H1 (cell line): ENCODE data around the gene FRMPD1. TPM values are rescaled to one million over a fixed set of nuclear protein-coding genes. Genes with fewer than 3 reads are reported as not detected.

ENCODE experiments used
- CTCF ChIA-PET: fragments of 300-600 bp; sonication (Branson Sonifier 250); formaldehyde crosslinking; loops from one replicate; lab custom pipeline; 2021; ENCODE audit not compliant: partially characterized antibody; lab: Charles Lee
- POLR2A ChIA-PET: fragments of 300-600 bp; sonication (Branson Sonifier 250); formaldehyde crosslinking; loops from one replicate; lab custom pipeline; 2021; ENCODE audit warnings: inconsistent platforms; ENCODE audit not compliant: partially characterized antibody; lab: Charles Lee
- DNase-seq, 2 experiments: peaks; one replicate each; pipeline versions ENCODE4 v3.0.0 to v3.0.0-alpha.2; 2010 to 2022; ENCODE audit warnings: low spot score in 2 of 2, low read depth in 1 of 2, mixed read lengths in 1 of 2
- FAIRE-seq: peaks from 2 replicates; lab custom pipeline; 2011; peaks lifted over from hg19 to GRCh38; lab: Jason Lieb, UNC
- H2AFZ ChIP-seq: 2 replicates; pipeline ENCODE4 v1.8.1; 2012; ENCODE audit warnings: low read length, inconsistent platforms
- H2AK5ac ChIP-seq: 2 replicates; pipeline ENCODE4 v1.6.1; 2013; ENCODE audit warnings: low read depth, low read length
- H2BK120ac ChIP-seq: replicated peaks from 2 replicates; pipeline ENCODE3; 2013; ENCODE audit warnings: low read depth, low read length, inconsistent platforms
- H2BK12ac ChIP-seq: 2 replicates; pipeline ENCODE4 v1.6.1; 2013; ENCODE audit warnings: low read depth, low read length
- H2BK15ac ChIP-seq: 2 replicates; pipeline ENCODE4 v1.6.1; 2013; ENCODE audit warnings: low read length
- H2BK20ac ChIP-seq: 2 replicates; pipeline ENCODE4 v1.6.1; 2013; ENCODE audit warnings: low read length
- H2BK5ac ChIP-seq: 2 replicates; pipeline ENCODE4 v1.6.1; 2013; ENCODE audit warnings: low read depth, low read length
- H3K14ac ChIP-seq: 2 replicates; pipeline ENCODE4 v1.6.1; 2013; ENCODE audit warnings: inconsistent platforms; ENCODE audit not compliant: insufficient read length
- H3K18ac ChIP-seq: 2 replicates; pipeline ENCODE4 v1.6.1; 2013; ENCODE audit warnings: low read length; ENCODE audit errors: extremely low read depth
- H3K23ac ChIP-seq: 2 replicates; pipeline ENCODE4 v1.6.1; 2013; ENCODE audit warnings: inconsistent platforms; ENCODE audit not compliant: insufficient read length
- H3K23me2 ChIP-seq: 2 replicates; pipeline ENCODE4 v1.6.1; 2013; ENCODE audit warnings: low read depth, low read length
- H3K27ac ChIP-seq: 2 replicates; pipeline ENCODE4 v1.6.1; 2011; ENCODE audit warnings: low read depth, low read length, inconsistent platforms
- H3K27me3 ChIP-seq, 4 experiments: replicated peaks in 1 of 4; 1 replicate in 1 of 4; 2 replicates in 3 of 4; pipeline versions ENCODE4 v1.6.1 to v1.8.1; 2011 to 2013; ENCODE audit warnings: low read length in 3 of 4, mild to moderate bottlenecking in 3 of 4, inconsistent platforms in 2 of 4, mixed read lengths in 2 of 4, moderate library complexity in 1 of 4; ENCODE audit not compliant: control insufficient read depth in 3 of 4, insufficient read depth in 3 of 4; ENCODE audit errors: extremely low read depth in 1 of 4
- H3K36me3 ChIP-seq, 4 experiments: 2 replicates each; pipeline versions ENCODE4 v1.6.1 to v1.8.1; 2011 to 2013; ENCODE audit warnings: mild to moderate bottlenecking in 4 of 4, low read length in 3 of 4, moderate library complexity in 2 of 4, control low read depth in 1 of 4, inconsistent platforms in 1 of 4; ENCODE audit not compliant: insufficient read depth in 4 of 4, control insufficient read depth in 2 of 4
- H3K4ac ChIP-seq: replicated peaks from 2 replicates; pipeline ENCODE3; 2013; ENCODE audit warnings: low read length, low read depth, mixed read lengths, inconsistent platforms; ENCODE audit not compliant: insufficient read length
- H3K4me1 ChIP-seq, 4 experiments: replicated peaks in 1 of 4; 1 replicate in 1 of 4; 2 replicates in 3 of 4; pipeline versions ENCODE4 v1.6.1 to v1.8.1; 2011 to 2013; ENCODE audit warnings: low read length in 3 of 4, inconsistent platforms in 2 of 4, mixed read lengths in 1 of 4; ENCODE audit not compliant: insufficient read depth in 4 of 4, control insufficient read depth in 3 of 4
- H3K4me2 ChIP-seq, 2 experiments: 2 replicates each; pipeline versions ENCODE4 v1.6.1 to v1.8.1; 2011 to 2013; ENCODE audit warnings: low read depth in 2 of 2, low read length in 2 of 2, control low read depth in 1 of 2, inconsistent platforms in 1 of 2, mild to moderate bottlenecking in 1 of 2; ENCODE audit not compliant: insufficient read depth in 1 of 2
- H3K4me3 ChIP-seq, 4 experiments: fragments of 200-600, 300-600 bp in 1 of 4; sonication (generic), shearing (Covaris generic), sonication (Bioruptor Twin) in 1 of 4; 2 replicates each; pipeline versions ENCODE4 v1.5.1 to v1.8.1; 2011 to 2016; ENCODE audit warnings: low read length in 4 of 4, low read depth in 3 of 4, control low read depth in 2 of 4, inconsistent platforms in 2 of 4, mild to moderate bottlenecking in 2 of 4, mixed read lengths in 1 of 4, moderate library complexity in 1 of 4; ENCODE audit not compliant: insufficient read depth in 2 of 4; ENCODE audit errors: extremely low read depth in 1 of 4
- H3K56ac ChIP-seq: replicated peaks from 2 replicates; pipeline ENCODE3; 2013; ENCODE audit warnings: low read depth, mild to moderate bottlenecking, mixed read lengths, low read length, inconsistent platforms; ENCODE audit not compliant: insufficient read length
- H3K79me1 ChIP-seq: 2 replicates; pipeline ENCODE4 v1.6.1; 2013; ENCODE audit warnings: low read depth, low read length, control low read depth
- H3K79me2 ChIP-seq, 2 experiments: 2 replicates each; pipeline versions ENCODE4 v1.6.1 to v1.8.1; 2012 to 2013; ENCODE audit warnings: low read length in 2 of 2, mild to moderate bottlenecking in 2 of 2, inconsistent platforms in 1 of 2; ENCODE audit not compliant: insufficient read depth in 2 of 2, control insufficient read depth in 1 of 2
- H3K9ac ChIP-seq, 4 experiments: replicated peaks in 1 of 4; 1 replicate in 1 of 4; 2 replicates in 3 of 4; pipeline versions ENCODE4 v1.6.1 to v1.8.1; 2011 to 2013; ENCODE audit warnings: low read depth in 3 of 4, low read length in 3 of 4, control low read depth in 2 of 4, mild to moderate bottlenecking in 2 of 4, moderate library complexity in 2 of 4, inconsistent platforms in 1 of 4; ENCODE audit errors: extremely low read depth in 1 of 4
- H3K9me3 ChIP-seq, 2 experiments: 2 replicates each; pipeline versions ENCODE4 v1.6.1 to v1.8.1; 2012 to 2013; ENCODE audit warnings: mild to moderate bottlenecking in 2 of 2, moderate library complexity in 2 of 2, control low read depth in 1 of 2, inconsistent platforms in 1 of 2, low read depth in 1 of 2, low read length in 1 of 2, mixed read lengths in 1 of 2; ENCODE audit not compliant: insufficient read depth in 2 of 2
- H4K20me1 ChIP-seq, 2 experiments: replicated peaks in 1 of 2; 2 replicates each; pipeline versions ENCODE3 to v1.8.1; 2011 to 2013; ENCODE audit warnings: inconsistent platforms in 2 of 2, low read length in 2 of 2, mild to moderate bottlenecking in 1 of 2; ENCODE audit not compliant: insufficient read depth in 2 of 2, control insufficient read depth in 1 of 2
- H4K5ac ChIP-seq: 2 replicates; pipeline ENCODE4 v1.6.1; 2013; ENCODE audit warnings: low read length, low read depth, mixed read lengths, inconsistent platforms; ENCODE audit not compliant: insufficient read length
- H4K8ac ChIP-seq: 2 replicates; pipeline ENCODE4 v1.8.0; 2013; ENCODE audit warnings: mild to moderate bottlenecking, moderate library complexity, low read length, inconsistent platforms; ENCODE audit not compliant: insufficient read depth; ENCODE audit errors: extremely low read depth
- H4K91ac ChIP-seq: replicated peaks from 2 replicates; pipeline ENCODE3; 2013; ENCODE audit warnings: low read length, mixed read lengths, inconsistent platforms; ENCODE audit not compliant: insufficient read length
- ATF2 ChIP-seq: IDR thresholded peaks from 2 replicates; pipeline ENCODE4 v1.6.1; 2012; ENCODE audit warnings: low read length, inconsistent platforms
- CBX8 ChIP-seq: fragments of 300-800, 300-1000 bp; sonication (generic); IDR thresholded peaks from 2 replicates; pipeline ENCODE4 v1.7.1; 2016; ENCODE audit warnings: low read depth, low read length, borderline replicate concordance
- CREB1 ChIP-seq: IDR thresholded peaks from 2 replicates; pipeline ENCODE4 v1.6.1; 2012; ENCODE audit warnings: inconsistent platforms
- EGR1 ChIP-seq: IDR thresholded peaks from 2 replicates; pipeline ENCODE4 v1.6.1; 2011; ENCODE audit warnings: low read depth, low read length, borderline replicate concordance
- FOSL1 ChIP-seq: IDR thresholded peaks from 2 replicates; pipeline ENCODE4 v1.6.1; 2011; ENCODE audit warnings: mild to moderate bottlenecking, low read depth, low read length, moderate library complexity; ENCODE audit not compliant: insufficient read depth
- GTF2F1 ChIP-seq: IDR thresholded peaks from 2 replicates; pipeline ENCODE4 v1.6.1; 2012; ENCODE audit warnings: low read depth, low read length, improper control_type of control experiment, borderline replicate concordance
- HDAC2 ChIP-seq, 2 experiments: fragments of 300-600 bp in 1 of 2; sonication (generic) in 1 of 2; IDR thresholded peaks; 2 replicates each; pipeline ENCODE4 v1.6.1; 2011 to 2012; ENCODE audit warnings: low read depth in 2 of 2, low read length in 2 of 2, mild to moderate bottlenecking in 2 of 2, moderate library complexity in 2 of 2, borderline replicate concordance in 1 of 2, inconsistent platforms in 1 of 2
- PHF8 ChIP-seq: fragments of 200-600 bp; sonication (generic); conservative IDR thresholded peaks from 2 replicates; pipeline ENCODE4 v1.7.1; 2012; ENCODE audit warnings: low read depth, mild to moderate bottlenecking, inconsistent platforms, low read length, moderate library complexity
- SUZ12 ChIP-seq: fragments of 200-600 bp; sonication (generic); IDR thresholded peaks from 2 replicates; pipeline ENCODE4 v1.6.1; 2012; ENCODE audit warnings: mild to moderate bottlenecking, inconsistent platforms, low read length, moderate library complexity, mixed read lengths
- TAF1 ChIP-seq: IDR thresholded peaks from 2 replicates; pipeline ENCODE4 v1.6.1; 2011; ENCODE audit warnings: mild to moderate bottlenecking, low read depth, low read length
- USF2 ChIP-seq: IDR thresholded peaks from 2 replicates; pipeline ENCODE4 v1.6.1; 2011; ENCODE audit warnings: low read length, improper control_type of control experiment
- WGBS, 2 experiments: shearing (Covaris generic) in 1 of 2; methylation state at CpG; one replicate each; pipeline versions ENCODE4 v1.1.6 to v1.1.7; 2013 to 2015; ENCODE audit warnings: low lambda C conversion rate in 2 of 2, mixed read lengths in 2 of 2, inconsistent platforms in 1 of 2, low coverage in 1 of 2, missing lambda C conversion rate in 1 of 2; ENCODE audit not compliant: insufficient replicate concordance in 2 of 2, insufficient coverage in 1 of 2, insufficient read length in 1 of 2; ENCODE audit errors: extremely low coverage in 1 of 2, missing lambda C conversion rate in 1 of 2; 5-methylcytosine and 5-hydroxymethylcytosine counted together
- polyA plus RNA-seq, 7 experiments: library from polyadenylated mRNA; depleted of rRNA in 3 of 7; stranded (reverse) in 5 of 7; unstranded in 2 of 7; fragments of >200 nt in 5 of 7; fragments of 200-250 nt in 2 of 7; gene quantifications; 1 replicate in 5 of 7; 2 replicates in 1 of 7; 4 replicates in 1 of 7; pipeline versions ENCODE4 v1.2.1 to v1.2.3, GENCODE V29; 2011 to 2013; ENCODE audit warnings: missing spikeins in 2 of 7, mixed read lengths in 2 of 7
- total RNA-seq: library from RNA; stranded (reverse); fragmentation: NEBNext Ultra II Directional; extraction: Animal tissue kit (Norgen Biotek cat#: 25700); gene quantifications from 2 replicates; pipeline ENCODE4 v1.2.1, GENCODE V29; 2021

The FRMPD1 gene
- total and polyA plus RNA-seq, 2 of the 8 experiments (the other 6 are each of a cell fraction or from before 2014, with no cell fraction given): 0.27 to 0.32 TPM

- Histone ChIP-seq H4K8ac (no peak overlapping the region), H3K56ac (no peak overlapping the region), H3K9ac (no peak overlapping the region), H3K18ac (no peak overlapping the region), H3K4me2 (no peak overlapping the region), H3K23me2 (no peaks in the 10 kb centered on the region), H3K23ac (no peak overlapping the region), H2AK5ac (no peak overlapping the region), H3K4ac (no peak overlapping the region), H3K79me2 (no peaks in the 10 kb centered on the region), H3K9me3 (no peaks in the 10 kb centered on the region), H4K5ac (no peak overlapping the region), H4K20me1 (no peaks in the 10 kb centered on the region), H3K4me1 (no peaks in the 10 kb centered on the region), H2BK5ac (no peak overlapping the region), H3K36me3 (no peaks in the 10 kb centered on the region), H3K27me3 (peaks cover 0 to 4% (median 0%) of the 10 kb centered on the region in 4 experiments; a peak in 1 of 7 replicates), H4K91ac (no peak overlapping the region), H3K27ac (no peak overlapping the region), H2BK20ac (no peak overlapping the region), H2BK15ac (no peak overlapping the region), H3K79me1 (no peaks in the 10 kb centered on the region), H3K4me3 (no peak overlapping the region), H2BK120ac (no peak overlapping the region), H2AFZ (no peak overlapping the region), H2BK12ac (no peak overlapping the region), H3K14ac (no peak overlapping the region)
- CTCF ChIA-PET: interaction anchor here (0.6 to 1.3 kb wide), 4 partner anchors 13 to 27 kb away, joined by 3 read pairs; no protein-coding TSS in a partner anchor
- FAIRE-seq (no peak), DNase-seq (no peak)
- POLR2A ChIA-PET: interaction anchor here (1.7 kb wide), 1 partner anchor 131 kb away, joined by 3 read pairs; no protein-coding TSS in a partner anchor
- WGBS, 2 experiments: 97% methylated on average over 3 of the region's 3 CpGs; no CpG with 5 or more reads in 1 of the 2 experiments
- TF ChIP-seq CBX8 (no peak), ATF2 (no peak), EGR1 (no peak), HDAC2 (IDR thresholded peaks at IDR 0.05; ENCODE audit: borderline replicate concordance in 1 of 2, low read depth in 2 of 2, low read length in 2 of 2) (no peak), FOSL1 (no peak), USF2 (no peak), GTF2F1 (no peak), TAF1 (no peak), PHF8 (no peak), SUZ12 (no peak), CREB1 (no peak)
Observed at GRCh38 chr9:37641331-37641730, 9.4 kb upstream of the FRMPD1 start.
